ENCODE data around the gene PIK3CG.
A peak's percentile ranks its signal among the peaks of the same experiment; 100 is the strongest.
"Not testable (repeated sequence)": the region's sequence is repeated elsewhere in the genome, so short reads cannot be mapped to it uniquely, and the experiment has no call there.

PIK3CG gene

GRCh38 chr7:106865130-106866041 lies at the start of gene PIK3CG:
Gene PIK3CG (plus strand): TSS chr7:106865282. CDS start chr7:106867562, 2,280 bp downstream.
- no peak for DNase-seq

DNA sequence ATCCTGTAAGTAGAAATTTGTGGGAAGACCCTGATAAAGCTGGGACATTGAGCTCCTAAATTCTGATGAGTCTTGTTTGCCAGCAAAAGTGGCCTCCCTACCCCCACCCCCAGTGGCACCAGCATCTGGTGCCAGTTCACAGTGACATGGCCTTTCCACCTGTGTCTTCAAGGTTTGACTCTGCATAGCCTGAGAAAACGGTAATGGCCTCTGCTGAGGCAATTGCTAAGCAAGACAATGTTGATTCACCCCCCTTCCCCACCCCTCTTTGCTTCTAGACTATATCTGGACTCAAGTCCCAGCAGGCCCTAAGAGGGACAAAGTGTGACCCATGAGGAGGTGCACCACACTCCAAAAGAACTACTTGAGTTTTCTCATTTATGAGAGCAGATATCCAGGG lies 48.0 kb upstream of the PIK3CG start:
- no peak for DNase-seq

GRCh38 chr7:106818736-106819135 lies 46.3 kb upstream of the PIK3CG start:
- DNase-seq = no peak

DNA sequence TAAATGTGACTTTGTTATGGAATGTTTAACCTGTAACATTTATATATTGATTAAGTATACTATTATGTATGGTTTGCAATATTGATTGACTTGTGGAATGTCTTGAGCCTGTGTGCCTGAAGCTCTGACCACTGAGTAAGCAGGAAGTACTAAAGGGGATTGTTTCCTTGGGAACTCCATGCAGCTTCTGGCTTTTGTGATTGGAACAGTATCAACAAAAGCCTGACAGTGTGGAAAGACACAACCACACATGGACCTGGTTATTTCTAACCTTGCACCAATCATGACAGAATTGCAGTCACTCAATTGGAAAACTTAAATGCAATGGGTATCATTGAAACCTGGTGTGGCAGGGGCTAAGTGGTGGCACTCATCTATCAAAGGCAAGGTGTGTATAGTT lies 45.5 kb upstream of the PIK3CG start:
- no peak for DNase-seq

- no peak for DNase-seq
Measured at GRCh38 chr7:106820321-106821217, 44.5 kb upstream of the PIK3CG start.

GRCh38 chr7:106823631-106824030 lies 41.5 kb upstream of the PIK3CG start:
- DNase-seq = no peak

GRCh38 chr7:106824458-106824857 lies 40.6 kb upstream of the PIK3CG start:
- DNase-seq = no peak

DNA sequence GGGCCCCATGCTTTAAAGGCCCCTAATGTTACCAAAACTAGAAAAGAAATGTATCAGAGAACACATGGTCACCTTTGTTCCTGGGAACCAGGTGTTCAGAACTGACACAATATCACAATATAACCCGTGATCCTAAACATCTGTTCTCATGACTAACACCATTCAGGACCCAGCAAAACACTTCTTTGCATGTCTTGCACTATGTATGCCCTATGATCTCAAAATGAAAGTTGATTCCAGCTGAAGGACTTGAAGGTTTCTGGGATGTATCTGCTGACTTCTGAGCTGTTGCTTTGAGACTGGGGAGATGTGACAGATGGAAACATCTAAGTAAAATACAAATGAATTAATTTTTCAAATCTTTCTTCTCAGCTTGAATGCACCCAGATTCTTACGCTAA lies 37.5 kb upstream of the PIK3CG start:
- DNase-seq = no peak

DNA sequence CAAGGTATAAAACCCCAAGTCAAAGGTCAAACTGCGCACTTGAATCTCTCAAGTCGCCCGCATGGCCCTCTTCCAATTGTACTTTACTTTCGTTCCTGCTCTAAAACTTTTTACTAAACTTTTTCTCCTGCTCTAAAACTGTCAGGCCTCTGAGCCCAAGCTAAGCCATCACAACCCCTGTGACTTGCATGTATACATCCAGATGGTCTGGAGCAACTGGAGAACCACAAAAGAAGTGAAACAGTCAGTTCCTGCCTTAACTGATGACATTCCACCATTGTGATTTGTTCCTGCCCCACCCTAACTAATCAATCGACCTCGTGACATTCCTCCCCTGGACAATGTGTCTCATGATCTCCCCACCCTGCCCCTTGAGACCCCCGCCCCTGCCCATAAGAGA lies 35.6 kb upstream of the PIK3CG start:
- DNase-seq = no peak

DNA sequence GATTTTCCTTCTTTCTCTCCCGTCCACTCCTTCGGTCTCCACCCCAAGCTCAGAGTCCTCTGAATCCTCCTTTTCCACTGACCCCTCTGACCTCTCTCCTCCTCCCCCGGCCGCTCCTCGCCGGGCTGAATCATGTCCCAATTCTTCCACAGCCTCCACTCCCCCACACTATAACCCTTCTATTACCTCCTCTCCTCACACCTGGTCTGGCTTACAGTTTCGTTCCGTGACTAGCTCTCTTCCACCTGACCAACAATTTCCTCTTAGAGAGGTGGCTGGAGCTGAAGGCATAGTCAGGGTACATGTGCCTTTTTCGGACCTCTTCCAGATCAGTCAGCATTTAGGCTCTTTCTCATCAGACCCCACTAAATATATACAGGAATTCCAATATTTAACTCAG lies 34.2 kb upstream of the PIK3CG start:
- not testable (repeated sequence) for DNase-seq

- DNase-seq = no peak
Measured at GRCh38 chr7:106836816-106837215, 28.3 kb upstream of the PIK3CG start.

DNA sequence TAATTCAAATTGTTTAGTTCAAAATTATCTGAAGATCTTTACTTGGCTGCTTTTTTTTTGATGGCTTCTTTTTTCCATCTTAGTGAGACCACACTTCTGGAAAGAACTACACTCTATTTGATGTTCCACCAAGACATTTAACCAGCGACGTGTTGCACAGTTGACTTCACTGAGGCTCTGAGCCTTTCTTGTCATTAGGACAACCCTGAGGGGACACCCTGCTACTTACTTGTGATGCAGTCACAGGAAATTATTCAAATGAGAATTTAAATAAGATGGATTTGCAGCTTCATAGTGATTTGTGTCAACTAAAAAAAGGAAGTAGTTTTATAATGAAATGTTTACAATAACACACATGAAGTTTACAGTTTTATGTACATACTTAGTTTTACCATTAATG lies 25.6 kb upstream of the PIK3CG start:
- DNase-seq = no peak

DNA sequence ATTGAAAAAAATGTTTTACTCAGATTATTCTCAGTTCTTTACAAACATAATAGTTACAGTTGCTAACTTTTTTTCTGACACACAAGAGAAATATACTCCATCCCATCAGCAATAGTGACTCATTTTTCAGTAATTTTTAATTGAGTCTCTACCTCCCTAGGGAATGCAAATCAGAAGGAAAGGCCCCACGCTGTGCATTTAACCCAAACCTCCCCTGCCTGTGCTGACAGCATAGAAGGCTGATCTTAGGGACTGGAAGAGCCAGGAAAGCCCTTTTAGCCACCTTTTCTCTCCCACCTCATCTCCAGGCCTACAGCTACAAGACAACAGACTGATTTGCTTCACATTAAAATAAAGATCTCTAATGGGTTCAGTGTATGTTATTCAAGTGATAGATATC lies 24.7 kb upstream of the PIK3CG start:
- no peak for DNase-seq

DNA sequence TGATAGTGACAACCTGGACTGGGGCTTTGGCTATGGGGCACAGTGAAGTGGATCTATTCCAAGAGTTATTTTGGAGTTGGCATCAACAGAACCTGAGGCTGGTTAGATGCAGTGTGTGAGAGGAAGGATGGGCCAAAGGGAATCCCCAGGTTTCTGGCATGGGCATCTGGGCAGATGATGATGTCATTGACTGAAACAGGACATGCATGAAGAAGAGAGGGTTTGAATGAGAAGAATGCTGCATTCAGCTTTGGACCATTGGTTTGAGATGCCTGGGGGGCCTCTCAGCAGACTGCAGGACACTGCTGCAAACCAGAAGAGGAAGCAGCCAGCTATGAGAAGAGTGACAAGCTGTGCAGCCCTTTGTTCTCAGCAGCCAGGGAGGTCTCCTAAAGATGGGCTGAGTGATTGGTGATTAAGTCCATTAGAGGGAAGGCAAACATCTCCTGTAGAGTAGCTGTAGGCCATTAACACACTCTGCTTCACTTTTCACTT lies 23.1 kb upstream of the PIK3CG start:
- DNase-seq = peak; percentile 47 to 98 (median 80)

GRCh38 chr7:106844279-106844997 lies 20.6 kb upstream of the PIK3CG start:
- no peak for DNase-seq

GRCh38 chr7:106848049-106848448 lies 17.0 kb upstream of the PIK3CG start:
- DNase-seq = no peak

GRCh38 chr7:106848851-106849442 lies 16.1 kb upstream of the PIK3CG start:
- DNase-seq = no peak

DNA sequence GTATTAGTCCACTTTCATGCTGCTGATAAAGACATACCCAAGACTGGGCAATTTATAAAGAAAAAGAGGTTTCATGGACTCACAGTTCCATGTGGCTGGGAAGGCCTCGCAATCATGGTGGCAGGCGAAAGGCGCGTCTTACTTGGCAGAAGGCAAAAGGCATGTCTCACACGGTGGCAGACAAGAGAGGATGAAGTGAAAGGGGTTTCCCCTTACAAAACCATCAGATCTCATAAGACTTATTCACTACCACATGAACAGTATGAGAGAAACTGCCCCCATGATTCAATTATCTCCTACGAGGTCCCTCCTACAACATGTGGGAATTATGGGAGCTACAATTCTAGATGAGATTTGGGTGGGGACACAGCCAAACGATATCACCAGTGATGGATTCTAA lies 13.4 kb upstream of the PIK3CG start:
- DNase-seq = not testable (repeated sequence)

- no peak for DNase-seq
Measured at GRCh38 chr7:106853250-106853908, 11.7 kb upstream of the PIK3CG start.

DNA sequence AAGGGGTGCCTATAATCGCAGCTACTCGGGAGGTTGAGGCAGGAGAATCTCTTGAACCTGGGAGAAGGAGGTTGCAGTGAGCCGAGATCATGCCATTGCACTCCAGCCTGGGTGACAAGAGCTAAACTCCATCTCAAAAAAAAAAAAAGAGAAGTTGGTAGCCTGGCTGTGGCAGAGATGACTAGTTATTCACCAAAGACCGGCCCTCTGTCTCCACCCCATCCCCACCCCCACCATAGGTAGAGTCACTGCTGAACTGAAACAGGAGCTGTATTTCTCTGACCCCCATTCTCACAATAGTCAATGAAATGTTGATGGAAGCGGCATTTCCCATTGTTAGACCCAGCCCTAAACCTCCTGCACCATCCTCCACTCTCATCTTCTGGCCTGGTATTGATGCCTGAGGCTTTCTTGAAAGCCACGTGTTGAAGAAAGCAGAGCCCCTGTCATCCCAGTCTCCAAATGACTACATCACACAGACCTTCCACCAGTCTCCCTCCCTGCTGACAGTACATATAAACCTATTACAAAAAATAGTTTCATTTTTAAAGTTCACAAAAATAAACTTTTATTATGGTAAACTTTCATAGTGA lies 9.4 kb upstream of the PIK3CG start:
- DNase-seq = no peak

Measured in NCI-H1417 (cell line).